WERI-Rb-1 (cell line): Measurements from ENCODE around the gene USH1C.
A peak's percentile ranks its signal among the peaks of the same experiment; 100 is the strongest.

Experiments
- DNase-seq: peaks from one replicate; pipeline ENCODE4 v3.0.0-alpha.2; 2020
- H3K27ac ChIP-seq: fragments of 250-450 bp; sonication (Bioruptor Pico); 2 replicates; pipeline ENCODE4 v1.5.1; 2020; ENCODE audit warnings: mild to moderate bottlenecking, moderate library complexity
- H3K27me3 ChIP-seq: fragments of 250-450 bp; sonication (Bioruptor Pico); 2 replicates; pipeline ENCODE4 v1.5.1; 2021; ENCODE audit warnings: mild to moderate bottlenecking, low read depth, moderate library complexity; ENCODE audit not compliant: insufficient read depth, severe bottlenecking
- H3K36me3 ChIP-seq: fragments of 250-450 bp; sonication (Bioruptor Pico); 2 replicates; pipeline ENCODE4 v1.5.1; 2020; ENCODE audit warnings: mild to moderate bottlenecking, moderate library complexity
- H3K4me3 ChIP-seq: 2 replicates; pipeline ENCODE4 v1.5.1; 2011; ENCODE audit warnings: low read depth, mild to moderate bottlenecking, control low read depth, low read length
- H3K9me3 ChIP-seq: fragments of 250-450 bp; sonication (Bioruptor Pico); 2 replicates; pipeline ENCODE4 v1.5.1; 2021; ENCODE audit warnings: mild to moderate bottlenecking, moderate library complexity; ENCODE audit not compliant: severe bottlenecking
- CTCF ChIP-seq: IDR thresholded peaks from 2 replicates; pipeline ENCODE4 v1.5.1; 2011; ENCODE audit warnings: low read depth, mild to moderate bottlenecking, control low read depth, inconsistent platforms, low read length

USH1C gene

GRCh38 chr11:17505146-17505545, 39.1 kb downstream of the USH1C start:
- no peak for DNase-seq
- Histone ChIP-seq H3K27me3 (no peaks in the 10 kb centered on the region), H3K36me3 (no peaks in the 10 kb centered on the region), H3K27ac (no peak overlapping the region), H3K4me3 (no peak overlapping the region), H3K9me3 (no peaks in the 10 kb centered on the region)
- no peak for TF ChIP-seq CTCF

- Histone ChIP-seq H3K36me3 (no peaks in the 10 kb centered on the region), H3K9me3 (no peaks in the 10 kb centered on the region), H3K27me3 (no peaks in the 10 kb centered on the region), H3K27ac (no peak overlapping the region), H3K4me3 (no peak overlapping the region)
- peak; percentile 80 for DNase-seq
- TF ChIP-seq CTCF = peak; percentile 83
Measured at GRCh38 chr11:17504330-17505107, 39.7 kb downstream of the USH1C start.

DNA sequence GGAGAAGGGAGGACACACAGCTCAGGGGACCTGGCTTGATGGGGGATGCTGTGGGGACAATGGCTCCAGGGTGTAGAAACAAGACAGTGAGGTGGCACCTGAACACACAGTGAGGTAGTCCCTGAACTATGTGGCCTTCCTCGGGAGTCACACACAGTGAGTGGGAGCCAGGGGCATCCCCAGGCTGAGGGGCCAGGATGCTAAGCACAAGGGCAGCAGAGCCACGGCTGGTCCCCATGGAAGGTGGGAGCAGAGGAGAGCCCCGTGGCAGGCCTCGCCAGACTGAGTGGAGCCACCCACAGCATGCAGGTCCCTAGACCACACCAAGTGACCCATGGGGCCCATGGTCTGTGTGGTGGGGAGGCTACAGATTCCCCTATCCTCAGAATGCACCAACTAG, 41.6 kb downstream of the USH1C start:
- H3K4me3 ChIP-seq = no peak overlapping the region
- H3K27ac ChIP-seq = no peak overlapping the region
- TF ChIP-seq CTCF = no peak
- no peaks in the 10 kb centered on the region for H3K36me3 ChIP-seq
- no peaks in the 10 kb centered on the region for H3K9me3 ChIP-seq
- DNase-seq = no peak
- H3K27me3 ChIP-seq = no peaks in the 10 kb centered on the region

- no peak overlapping the region for H3K4me3 ChIP-seq
- TF ChIP-seq CTCF = no peak
- H3K36me3 ChIP-seq = no peaks in the 10 kb centered on the region
- H3K9me3 ChIP-seq = no peaks in the 10 kb centered on the region
- no peaks in the 10 kb centered on the region for H3K27me3 ChIP-seq
- no peak overlapping the region for H3K27ac ChIP-seq
- DNase-seq = no peak
Measured at GRCh38 chr11:17500673-17501072, 43.5 kb downstream of the USH1C start.

GRCh38 chr11:17498475-17498874, 45.7 kb downstream of the USH1C start:
- Histone ChIP-seq H3K27ac (no peak overlapping the region), H3K9me3 (no peaks in the 10 kb centered on the region), H3K36me3 (no peaks in the 10 kb centered on the region), H3K4me3 (no peak overlapping the region), H3K27me3 (no peaks in the 10 kb centered on the region)
- TF ChIP-seq CTCF = no peak
- DNase-seq = no peak

DNA sequence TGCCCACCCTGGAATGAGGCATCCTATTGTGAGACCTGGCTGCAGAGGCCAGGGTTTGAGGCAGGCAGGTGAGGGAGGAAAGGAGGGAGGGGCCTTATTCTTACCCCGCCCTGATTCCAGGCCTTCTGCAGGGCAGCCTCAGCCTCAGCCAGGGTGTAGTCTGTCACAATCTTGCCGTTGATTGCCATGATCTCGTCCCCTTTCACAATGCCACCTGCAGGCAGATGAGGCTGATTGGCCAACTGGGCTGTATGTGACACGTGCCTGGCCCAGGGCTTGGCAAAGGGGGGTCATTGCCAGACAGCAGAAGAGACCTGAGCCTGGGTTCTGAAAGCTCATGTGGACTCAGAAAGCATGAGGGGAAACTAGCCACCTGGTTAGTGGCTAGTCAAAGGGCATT, 46.2 kb downstream of the USH1C start:
- no peak for DNase-seq
- no peaks in the 10 kb centered on the region for H3K9me3 ChIP-seq
- no peaks in the 10 kb centered on the region for H3K36me3 ChIP-seq
- H3K27me3 ChIP-seq = no peaks in the 10 kb centered on the region
- no peak overlapping the region for H3K4me3 ChIP-seq
- peak; percentile 13; the same call in 1 of the 2 replicates for TF ChIP-seq CTCF
- no peak overlapping the region for H3K27ac ChIP-seq
